Measurements from ENCODE around the gene LRIG1. TPM values are rescaled to one million over a fixed set of nuclear protein-coding genes. Genes with fewer than 3 reads are reported as not detected.

Gene LRIG1
- total and polyA plus RNA-seq, 7 donors, result 9.8 to 119 (median 41.1) TPM

DNA sequence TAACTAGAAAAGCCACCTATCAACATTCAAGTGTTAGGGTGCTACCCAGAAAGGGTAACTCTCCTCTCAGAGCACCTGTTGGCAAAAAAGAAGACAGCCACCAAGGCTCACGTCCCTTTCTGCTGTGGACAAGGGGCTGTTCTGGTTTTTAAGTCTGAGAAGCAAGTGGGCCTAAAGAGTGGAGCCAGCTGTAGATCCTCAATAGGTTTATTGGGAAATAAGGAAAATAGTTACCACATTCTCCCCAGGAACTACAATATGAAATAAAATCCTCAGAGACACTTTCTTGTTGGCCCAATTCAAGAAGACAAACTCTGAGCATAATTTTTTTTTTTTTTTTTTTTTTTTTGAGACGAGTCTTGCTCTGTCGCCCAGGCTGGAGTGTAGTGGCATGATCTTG, 35.8 kb downstream of the LRIG1 start:
- Histone ChIP-seq H3K4me1 (peaks cover 54% of the 10 kb centered on the region), H3K36me3 (ENCODE audit: insufficient read depth in 1 of 2, low read depth in 1 of 2) (peaks cover 3 to 23% of the 10 kb centered on the region in 2 donors), H3K4me3 (no peak overlapping the region), H3K9me3 (no peaks in the 10 kb centered on the region), H3K27ac (peak overlapping the region; percentile 33), H3K27me3 (ENCODE audit: insufficient read depth in 3 of 3, low read length in 2 of 3) (no peaks in the 10 kb centered on the region)
- intact Hi-C loops (cut with DNase I), result no loop called here
- ATAC-seq, result peak in 1 of 4 donors; percentile 16
- 69 to 82% (median 75%) methylated on average over 3 of the region's 3 CpGs for WGBS, 3 donors
- TF ChIP-seq, protein P1, sequence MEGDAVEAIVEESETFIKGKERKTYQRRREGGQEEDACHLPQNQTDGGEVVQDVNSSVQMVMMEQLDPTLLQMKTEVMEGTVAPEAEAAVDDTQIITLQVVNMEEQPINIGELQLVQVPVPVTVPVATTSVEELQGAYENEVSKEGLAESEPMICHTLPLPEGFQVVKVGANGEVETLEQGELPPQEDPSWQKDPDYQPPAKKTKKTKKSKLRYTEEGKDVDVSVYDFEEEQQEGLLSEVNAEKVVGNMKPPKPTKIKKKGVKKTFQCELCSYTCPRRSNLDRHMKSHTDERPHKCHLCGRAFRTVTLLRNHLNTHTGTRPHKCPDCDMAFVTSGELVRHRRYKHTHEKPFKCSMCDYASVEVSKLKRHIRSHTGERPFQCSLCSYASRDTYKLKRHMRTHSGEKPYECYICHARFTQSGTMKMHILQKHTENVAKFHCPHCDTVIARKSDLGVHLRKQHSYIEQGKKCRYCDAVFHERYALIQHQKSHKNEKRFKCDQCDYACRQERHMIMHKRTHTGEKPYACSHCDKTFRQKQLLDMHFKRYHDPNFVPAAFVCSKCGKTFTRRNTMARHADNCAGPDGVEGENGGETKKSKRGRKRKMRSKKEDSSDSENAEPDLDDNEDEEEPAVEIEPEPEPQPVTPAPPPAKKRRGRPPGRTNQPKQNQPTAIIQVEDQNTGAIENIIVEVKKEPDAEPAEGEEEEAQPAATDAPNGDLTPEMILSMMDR (IDR thresholded peaks at IDR 0.05), result no peak
- DNase-seq, result no peak

DNA sequence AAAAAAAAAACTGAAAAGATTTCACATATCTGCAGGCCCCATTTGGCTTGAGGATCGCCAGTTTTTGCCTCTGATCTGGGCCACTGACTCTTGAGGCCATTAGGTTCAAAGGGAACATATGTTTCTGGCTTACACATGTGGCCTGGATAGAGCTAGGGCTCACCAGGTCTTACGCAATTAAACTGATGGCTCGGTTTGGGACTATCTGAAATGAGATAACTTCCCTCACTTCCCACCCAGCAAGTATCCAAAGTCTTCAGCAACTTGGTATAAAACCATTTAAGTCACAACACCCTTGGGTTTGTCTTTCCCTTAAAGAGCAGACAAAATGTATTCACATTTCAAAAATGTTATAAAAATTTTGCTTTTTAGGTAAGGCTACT, 36.3 kb downstream of the LRIG1 start:
- Histone ChIP-seq H3K9me3 (no peaks in the 10 kb centered on the region), H3K27ac (peak overlapping the region; percentile 33), H3K36me3 (ENCODE audit: insufficient read depth in 1 of 2, low read depth in 1 of 2) (peaks cover 3 to 28% of the 10 kb centered on the region in 2 donors), H3K4me3 (no peak overlapping the region), H3K4me1 (peaks cover 54% of the 10 kb centered on the region), H3K27me3 (ENCODE audit: insufficient read depth in 3 of 3, low read length in 2 of 3) (no peaks in the 10 kb centered on the region)
- intact Hi-C loops (cut with DNase I), result no loop called here
- peak; percentile 50 to 69 (median 57) for ATAC-seq
- TF ChIP-seq, protein P1 (IDR thresholded peaks at IDR 0.05), result no peak
- WGBS, 3 donors, result 50 to 75% (median 59%) methylated on average over 3 of the region's 3 CpGs
- no peak for DNase-seq

DNA sequence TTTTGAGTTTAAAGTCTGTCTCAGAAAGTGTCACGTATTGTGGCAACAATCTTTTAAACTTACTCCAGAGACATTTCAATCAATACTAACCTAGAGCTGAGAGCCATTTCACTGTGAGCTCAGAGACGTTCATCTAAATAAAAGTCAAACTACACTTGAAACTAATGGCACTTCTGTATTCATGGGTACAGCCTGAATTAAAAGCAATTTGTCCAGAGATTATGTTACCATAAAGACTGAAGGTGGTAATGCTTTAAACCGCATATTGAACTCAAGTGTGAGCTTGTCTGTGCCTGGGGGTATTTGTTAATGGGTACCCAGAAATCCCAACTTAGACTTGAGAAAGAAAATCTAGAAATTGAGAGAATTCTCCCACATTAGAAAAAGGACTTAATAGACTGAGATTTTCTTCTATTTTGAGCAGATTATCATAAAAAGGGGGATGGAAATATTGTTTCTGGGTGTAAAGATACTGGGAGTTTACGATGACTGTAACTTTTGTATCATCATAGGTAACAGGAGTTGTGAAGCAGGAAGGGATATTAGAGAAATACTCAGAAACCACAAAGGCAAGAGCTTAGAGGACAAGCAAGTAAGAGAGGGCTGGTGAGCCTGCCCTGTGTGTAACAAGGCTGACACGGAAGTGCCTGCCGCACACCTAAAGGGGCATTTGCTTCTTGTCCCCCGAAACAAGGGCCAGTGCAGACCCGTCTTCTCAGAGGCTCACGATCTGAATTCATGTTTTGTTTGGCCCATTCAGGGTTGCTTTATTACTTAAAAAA, 36.9 kb downstream of the LRIG1 start:
- Histone ChIP-seq H3K27ac (peak overlapping the region; percentile 33), H3K36me3 (ENCODE audit: insufficient read depth in 1 of 2, low read depth in 1 of 2) (peaks cover 3 to 28% of the 10 kb centered on the region in 2 donors), H3K4me1 (peaks cover 50% of the 10 kb centered on the region), H3K4me3 (no peak overlapping the region), H3K9me3 (no peaks in the 10 kb centered on the region), H3K27me3 (ENCODE audit: insufficient read depth in 3 of 3, low read length in 2 of 3) (no peaks in the 10 kb centered on the region)
- ATAC-seq (peak in 3 of 4 donors; percentile 9 to 35 (median 19)), DNase-seq (no peak)
- TF ChIP-seq, protein P1 (IDR thresholded peaks at IDR 0.05), result no peak
- intact Hi-C loops (cut with DNase I), result no loop called here
- 57 to 83% (median 67%) methylated on average over 9 of the region's 9 CpGs for WGBS, 3 donors

DNA sequence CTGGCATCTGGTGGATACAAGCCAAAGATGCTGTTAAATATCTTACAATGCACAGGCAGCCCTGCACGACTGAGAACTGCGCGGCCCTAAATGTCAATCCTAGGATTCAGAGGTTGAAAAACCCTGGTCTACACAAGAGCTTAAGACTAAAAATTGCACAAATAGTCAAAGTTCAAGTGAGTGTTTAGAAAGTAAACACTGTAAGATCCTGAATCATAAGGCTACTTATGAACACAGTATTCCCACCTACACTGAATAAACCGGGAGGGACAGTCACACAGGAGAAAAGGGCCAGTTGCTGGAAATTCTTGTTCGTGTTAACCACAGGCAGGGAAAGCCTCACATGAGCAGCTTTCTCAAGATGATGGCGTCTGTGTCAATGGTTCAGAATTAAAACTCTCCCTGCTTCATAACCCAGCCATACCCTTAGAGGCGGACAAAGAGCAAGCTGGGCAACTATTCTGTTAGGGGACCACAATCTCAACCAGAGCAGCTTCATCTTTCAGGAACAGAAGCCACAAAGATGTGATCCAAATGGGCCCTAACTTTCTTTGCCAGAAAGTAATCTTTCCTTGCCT, 37.7 kb downstream of the LRIG1 start:
- TF ChIP-seq, protein P1 (IDR thresholded peaks at IDR 0.05), result no peak
- no peaks in the 10 kb centered on the region for H3K9me3 ChIP-seq
- peak overlapping the region; percentile 31 for H3K27ac ChIP-seq
- H3K4me3 ChIP-seq, result no peak overlapping the region
- H3K4me1 ChIP-seq, result peaks cover 43% of the 10 kb centered on the region
- 69 to 86% (median 71%) methylated on average over 7 of the region's 7 CpGs for WGBS, 3 donors
- DNase-seq, result no peak
- peak in 3 of 4 donors; percentile 7 to 29 (median 22) for ATAC-seq
- H3K27me3 ChIP-seq (ENCODE audit: insufficient read depth in 3 of 3, low read length in 2 of 3), result no peaks in the 10 kb centered on the region
- intact Hi-C loops (cut with DNase I), result no loop called here
- peaks cover 3 to 30% of the 10 kb centered on the region in 2 donors for H3K36me3 ChIP-seq (ENCODE audit: insufficient read depth in 1 of 2, low read depth in 1 of 2)

Data from psoas muscle (tissue), 8 donors.